HEK293T (cell line): Measurements from ENCODE around the gene RASD1.

Source experiments
- BHLHE40 ChIP-seq: fragments of 450-650 bp; IDR thresholded peaks from 2 replicates; pipeline ENCODE4 v1.6.1; 2016; ENCODE audit warnings: mild to moderate bottlenecking, moderate library complexity, borderline replicate concordance
- CTBP1 ChIP-seq: fragments of 450-650 bp; IDR thresholded peaks from 2 replicates; pipeline ENCODE4 v1.6.1; 2016; ENCODE audit warnings: borderline replicate concordance
- ELF4 ChIP-seq: fragments of 450-650 bp; IDR thresholded peaks from 2 replicates; pipeline ENCODE4 v1.6.1; 2017; ENCODE audit warnings: antibody characterized with exemption
- FOXK2 ChIP-seq: fragments of 450-650 bp; IDR thresholded peaks from 2 replicates; pipeline ENCODE4 v1.6.1; 2016; ENCODE audit warnings: mild to moderate bottlenecking
- FOXM1 ChIP-seq: fragments of 450-650 bp; IDR thresholded peaks from 2 replicates; pipeline ENCODE4 v1.6.1; 2017; ENCODE audit warnings: mild to moderate bottlenecking, borderline replicate concordance
- HDGF ChIP-seq: fragments of 450-650 bp; IDR thresholded peaks from 2 replicates; pipeline ENCODE4 v1.6.1; 2017; ENCODE audit warnings: antibody characterized with exemption, borderline replicate concordance
- LEF1 ChIP-seq: fragments of 450-650 bp; IDR thresholded peaks from 2 replicates; pipeline ENCODE4 v1.6.1; 2017; ENCODE audit warnings: mild to moderate bottlenecking, borderline replicate concordance
- NFRKB ChIP-seq: fragments of 450-650 bp; IDR thresholded peaks from 2 replicates; pipeline ENCODE4 v1.6.1; 2016; ENCODE audit warnings: mild to moderate bottlenecking, moderate library complexity
- SP1 ChIP-seq: fragments of 450-650 bp; IDR thresholded peaks from 2 replicates; pipeline ENCODE4 v1.6.1; 2017
- SUZ12 ChIP-seq: fragments of 450-650 bp; IDR thresholded peaks from 2 replicates; pipeline ENCODE4 v1.6.1; 2016; ENCODE audit warnings: mild to moderate bottlenecking
- ZNF384 ChIP-seq: fragments of 450-650 bp; IDR thresholded peaks from 2 replicates; pipeline ENCODE4 v1.6.1; 2016

DNA sequence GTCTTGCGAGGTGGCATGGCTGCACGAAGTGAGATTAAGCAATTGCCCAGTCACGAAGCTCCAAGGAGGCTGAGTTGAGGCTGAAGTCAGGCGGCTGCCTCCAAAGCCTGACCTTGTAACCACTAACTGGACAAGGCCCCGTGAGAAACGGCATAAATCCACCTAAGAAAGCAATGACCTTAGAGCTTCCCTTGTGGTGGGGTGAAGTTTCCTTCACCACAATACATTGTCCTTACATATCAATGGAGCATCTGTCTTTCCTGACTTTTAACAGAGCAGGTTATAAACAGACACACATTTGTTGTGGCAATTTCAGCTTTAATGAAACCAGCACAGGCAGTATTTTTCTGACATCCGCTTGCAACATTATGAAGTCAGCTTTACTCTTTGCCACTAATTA, 21.9 kb downstream of the RASD1 start:
- no peak for TF ChIP-seq HDGF
- TF ChIP-seq FOXK2, result no peak
- TF ChIP-seq FOXM1, result no peak
- no peak for TF ChIP-seq SP1
- TF ChIP-seq NFRKB, result no peak
- TF ChIP-seq CTBP1, result no peak
- TF ChIP-seq ZNF384, result no peak
- TF ChIP-seq BHLHE40, result no peak
- no peak for TF ChIP-seq ELF4
- no peak for TF ChIP-seq SUZ12
- no peak for TF ChIP-seq LEF1
